Adipocyte (in vitro differentiated cells): Measurements from ENCODE around the gene BBX.
A peak's percentile ranks its signal among the peaks of the same experiment; 100 is the strongest.

Source experiments
- DNase-seq: peaks from one replicate; pipeline ENCODE4 v3.0.0-alpha.2; 2015; ENCODE audit warnings: low read depth
- H3K27me3 ChIP-seq: replicated peaks from 2 replicates; pipeline ENCODE4 v1.7.0; 2013; ENCODE audit warnings: mild to moderate bottlenecking, low read length, moderate library complexity; ENCODE audit not compliant: control insufficient read depth, insufficient read depth
- H3K36me3 ChIP-seq: 2 replicates; pipeline ENCODE4 v1.7.0; 2013; ENCODE audit warnings: low read length, mild to moderate bottlenecking, moderate library complexity; ENCODE audit not compliant: control insufficient read depth, insufficient read depth, severe bottlenecking
- H3K4me1 ChIP-seq: 2 replicates; pipeline ENCODE4 v1.7.0; 2013; ENCODE audit warnings: mild to moderate bottlenecking, low read length, moderate library complexity; ENCODE audit not compliant: control insufficient read depth, insufficient read depth
- H3K4me3 ChIP-seq: 2 replicates; pipeline ENCODE4 v1.7.0; 2013; ENCODE audit warnings: mild to moderate bottlenecking, low read length, moderate library complexity
- H3K9ac ChIP-seq: 2 replicates; pipeline ENCODE4 v1.7.0; 2013; ENCODE audit warnings: mild to moderate bottlenecking, low read length, moderate library complexity
- H3K9me3 ChIP-seq: 2 replicates; pipeline ENCODE4 v1.7.0; 2013; ENCODE audit warnings: mild to moderate bottlenecking, low read length, moderate library complexity; ENCODE audit not compliant: control insufficient read depth

Gene BBX

GRCh38 chr3:107753976-107754375, 231.2 kb downstream of the BBX start:
- H3K9ac ChIP-seq: no peak overlapping the region
- peaks cover 6% of the 10 kb centered on the region for H3K36me3 ChIP-seq
- no peak overlapping the region for H3K4me3 ChIP-seq
- no peaks in the 10 kb centered on the region for H3K4me1 ChIP-seq
- no peak for DNase-seq
- H3K27me3 ChIP-seq: no peaks in the 10 kb centered on the region
- no peaks in the 10 kb centered on the region for H3K9me3 ChIP-seq

- Histone ChIP-seq H3K9ac (no peak overlapping the region), H3K9me3 (no peaks in the 10 kb centered on the region), H3K36me3 (peaks cover 3% of the 10 kb centered on the region), H3K4me1 (no peaks in the 10 kb centered on the region), H3K4me3 (no peak overlapping the region), H3K27me3 (no peaks in the 10 kb centered on the region)
- peak; percentile 13 for DNase-seq
Observed at GRCh38 chr3:107756649-107757048, 233.9 kb downstream of the BBX start.

GRCh38 chr3:107757140-107757539, 234.4 kb downstream of the BBX start:
- no peak for DNase-seq
- Histone ChIP-seq H3K36me3 (peaks cover 3% of the 10 kb centered on the region), H3K9ac (no peak overlapping the region), H3K27me3 (no peaks in the 10 kb centered on the region), H3K4me1 (no peaks in the 10 kb centered on the region), H3K4me3 (no peak overlapping the region), H3K9me3 (no peaks in the 10 kb centered on the region)

- Histone ChIP-seq H3K36me3 (peaks cover 3% of the 10 kb centered on the region), H3K9me3 (no peaks in the 10 kb centered on the region), H3K9ac (no peak overlapping the region), H3K4me3 (no peak overlapping the region), H3K4me1 (no peaks in the 10 kb centered on the region), H3K27me3 (no peaks in the 10 kb centered on the region)
- no peak for DNase-seq
Observed at GRCh38 chr3:107760144-107760543, 237.4 kb downstream of the BBX start.

- no peak overlapping the region for H3K9ac ChIP-seq
- no peaks in the 10 kb centered on the region for H3K27me3 ChIP-seq
- no peak overlapping the region for H3K4me3 ChIP-seq
- H3K9me3 ChIP-seq: no peaks in the 10 kb centered on the region
- H3K4me1 ChIP-seq: no peaks in the 10 kb centered on the region
- peaks cover 3% of the 10 kb centered on the region for H3K36me3 ChIP-seq
- DNase-seq: no peak
Observed at GRCh38 chr3:107761391-107761790, 238.6 kb downstream of the BBX start.

- Histone ChIP-seq H3K4me3 (no peak overlapping the region), H3K4me1 (peaks cover 14% of the 10 kb centered on the region), H3K9ac (no peak overlapping the region), H3K27me3 (no peaks in the 10 kb centered on the region), H3K9me3 (no peaks in the 10 kb centered on the region), H3K36me3 (no peaks in the 10 kb centered on the region)
- no peak for DNase-seq
Observed at GRCh38 chr3:107765524-107765923, 242.8 kb downstream of the BBX start.

- peak; percentile 72 for DNase-seq
- H3K9ac ChIP-seq: no peak overlapping the region
- H3K27me3 ChIP-seq: no peaks in the 10 kb centered on the region
- no peaks in the 10 kb centered on the region for H3K36me3 ChIP-seq
- peaks cover 14% of the 10 kb centered on the region for H3K4me1 ChIP-seq
- peak overlapping the region; percentile 69 for H3K4me3 ChIP-seq
- H3K9me3 ChIP-seq: no peaks in the 10 kb centered on the region
Observed at GRCh38 chr3:107767897-107768605, 245.3 kb downstream of the BBX start.

- Histone ChIP-seq H3K4me3 (no peak overlapping the region), H3K9me3 (no peaks in the 10 kb centered on the region), H3K4me1 (peaks cover 14% of the 10 kb centered on the region)
Observed at GRCh38 chr3:107769882-107770281, 247.1 kb downstream of the BBX start.

GRCh38 chr3:107772016-107772415, 249.3 kb downstream of the BBX start:
- no peak overlapping the region for H3K9ac ChIP-seq
- H3K4me3 ChIP-seq: no peak overlapping the region
- peaks cover 14% of the 10 kb centered on the region for H3K4me1 ChIP-seq
- no peaks in the 10 kb centered on the region for H3K27me3 ChIP-seq
- DNase-seq: no peak
- H3K9me3 ChIP-seq: no peaks in the 10 kb centered on the region
- H3K36me3 ChIP-seq: peaks cover 15% of the 10 kb centered on the region

More at GRCh38 chr3:107769882-107770281, 247.1 kb downstream of the BBX start:
- Histone ChIP-seq H3K27me3 (no peaks in the 10 kb centered on the region), H3K9ac (no peak overlapping the region), H3K36me3 (peaks cover 12% of the 10 kb centered on the region)
- no peak for DNase-seq

- Histone ChIP-seq H3K27me3 (no peaks in the 10 kb centered on the region), H3K4me1 (peaks cover under 1% of the 10 kb centered on the region), H3K4me3 (no peak overlapping the region), H3K36me3 (peaks cover 36% of the 10 kb centered on the region), H3K9ac (no peak overlapping the region), H3K9me3 (no peaks in the 10 kb centered on the region)
- DNase-seq: no peak
Observed at GRCh38 chr3:107775974-107776373, 253.2 kb downstream of the BBX start.

GRCh38 chr3:107781253-107781652, 258.5 kb downstream of the BBX start:
- H3K4me3 ChIP-seq: no peak overlapping the region
- no peak overlapping the region for H3K9ac ChIP-seq
- no peaks in the 10 kb centered on the region for H3K27me3 ChIP-seq
- no peaks in the 10 kb centered on the region for H3K9me3 ChIP-seq
- DNase-seq: peak; percentile 38
- H3K36me3 ChIP-seq: peaks cover 32% of the 10 kb centered on the region
- H3K4me1 ChIP-seq: peaks cover 6% of the 10 kb centered on the region

GRCh38 chr3:107782054-107782453, 259.3 kb downstream of the BBX start:
- peaks cover 32% of the 10 kb centered on the region for H3K36me3 ChIP-seq
- no peaks in the 10 kb centered on the region for H3K27me3 ChIP-seq
- peaks cover 6% of the 10 kb centered on the region for H3K4me1 ChIP-seq

More at GRCh38 chr3:107782054-107782453, 259.3 kb downstream of the BBX start:
- no peak overlapping the region for H3K9ac ChIP-seq
- no peak for DNase-seq
- H3K9me3 ChIP-seq: no peaks in the 10 kb centered on the region
- H3K4me3 ChIP-seq: no peak overlapping the region
